ENCODE results near the gene BTRC.

BTRC gene

DNA sequence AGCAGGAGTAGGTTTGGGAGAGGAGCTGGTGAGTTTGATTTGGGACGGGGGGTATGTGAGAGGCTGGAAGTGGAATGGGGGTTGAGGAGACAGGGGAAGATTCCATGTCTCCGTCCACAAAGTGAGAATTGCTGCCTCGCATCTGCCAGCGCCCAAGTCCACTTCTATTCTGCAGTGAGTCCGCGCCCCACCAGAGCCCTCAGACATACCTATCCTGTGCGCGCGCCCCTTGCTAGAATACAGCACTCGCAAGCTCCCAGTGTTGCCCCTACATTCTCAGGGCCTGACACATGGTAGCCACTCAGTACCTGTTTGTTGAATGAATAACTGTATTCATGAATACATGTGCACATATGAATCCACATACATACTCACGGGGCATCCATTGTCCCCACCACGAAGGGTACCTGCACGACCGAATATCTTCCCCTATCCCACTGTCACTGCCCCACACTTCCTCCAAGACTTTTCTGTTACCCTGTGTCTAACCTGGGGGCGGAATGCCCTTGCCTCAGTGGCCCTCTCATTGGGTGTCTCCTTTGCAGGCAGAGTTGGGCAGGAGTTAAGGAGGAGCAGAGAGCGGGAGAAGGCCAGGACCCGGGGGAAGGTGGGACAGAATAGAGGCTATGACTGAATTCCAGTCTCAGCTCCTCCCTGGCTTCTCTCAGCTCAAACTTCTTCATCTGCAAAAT, 214.2 kb downstream of the BTRC start:
- DNase-seq = no peak

DNA sequence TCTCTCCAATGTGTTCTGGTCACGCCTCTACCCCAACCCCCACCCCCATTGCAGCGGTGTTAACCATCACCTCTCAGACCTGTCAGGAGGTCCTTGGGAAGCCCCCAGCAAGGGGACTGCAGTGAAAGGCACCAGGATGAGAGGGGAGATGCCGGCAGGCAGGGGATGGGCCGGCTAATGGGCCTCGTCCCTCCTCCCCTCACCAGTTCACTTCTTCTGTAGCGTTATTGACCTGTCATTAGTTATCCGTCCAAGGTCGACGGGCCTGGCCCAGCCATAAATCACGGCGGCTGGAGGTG, 215.3 kb downstream of the BTRC start:
- no peak for DNase-seq

DNA sequence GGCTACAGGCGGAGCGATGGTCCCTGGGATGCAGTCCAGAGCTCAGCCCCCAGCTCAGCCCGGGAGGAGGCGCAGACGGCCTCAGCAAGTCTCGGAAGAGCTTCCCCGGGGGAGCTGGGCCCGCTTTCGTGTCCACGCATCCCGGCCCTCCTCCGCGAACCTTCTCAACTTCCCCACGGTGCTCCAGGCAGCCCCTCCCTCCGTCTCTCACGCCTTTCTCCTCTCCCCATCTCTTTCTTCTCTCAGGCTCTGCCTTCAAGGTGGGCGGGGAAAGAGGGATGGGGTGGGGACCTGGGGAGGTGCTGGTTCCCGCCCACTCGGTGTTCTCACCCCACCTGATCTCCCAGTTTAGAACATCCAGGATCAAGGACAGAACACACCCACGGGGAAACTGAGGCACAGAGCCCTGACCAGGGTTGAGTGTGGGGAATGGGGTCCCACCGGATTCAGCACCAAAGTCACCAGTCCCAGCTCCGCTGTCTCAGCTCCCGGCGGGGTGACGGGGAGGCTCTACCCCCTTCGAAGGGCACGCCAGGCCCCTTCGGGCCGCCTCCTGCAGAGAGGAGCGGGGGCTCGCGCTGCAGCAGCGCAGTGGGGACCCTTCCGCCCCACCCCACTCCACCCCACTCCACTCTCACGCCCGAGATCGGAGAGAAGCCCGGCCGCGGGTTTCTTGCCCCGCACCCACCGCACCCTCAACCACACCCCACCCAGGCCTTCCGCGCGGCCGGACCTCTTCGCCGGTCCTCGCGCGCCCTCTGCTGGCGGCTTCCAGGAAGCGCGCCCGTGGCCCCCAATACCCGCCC, 215.9 kb downstream of the BTRC start:
- DNase-seq = peak in 10 of 14 donors; percentile 24 to 74 (median 56)

DNA sequence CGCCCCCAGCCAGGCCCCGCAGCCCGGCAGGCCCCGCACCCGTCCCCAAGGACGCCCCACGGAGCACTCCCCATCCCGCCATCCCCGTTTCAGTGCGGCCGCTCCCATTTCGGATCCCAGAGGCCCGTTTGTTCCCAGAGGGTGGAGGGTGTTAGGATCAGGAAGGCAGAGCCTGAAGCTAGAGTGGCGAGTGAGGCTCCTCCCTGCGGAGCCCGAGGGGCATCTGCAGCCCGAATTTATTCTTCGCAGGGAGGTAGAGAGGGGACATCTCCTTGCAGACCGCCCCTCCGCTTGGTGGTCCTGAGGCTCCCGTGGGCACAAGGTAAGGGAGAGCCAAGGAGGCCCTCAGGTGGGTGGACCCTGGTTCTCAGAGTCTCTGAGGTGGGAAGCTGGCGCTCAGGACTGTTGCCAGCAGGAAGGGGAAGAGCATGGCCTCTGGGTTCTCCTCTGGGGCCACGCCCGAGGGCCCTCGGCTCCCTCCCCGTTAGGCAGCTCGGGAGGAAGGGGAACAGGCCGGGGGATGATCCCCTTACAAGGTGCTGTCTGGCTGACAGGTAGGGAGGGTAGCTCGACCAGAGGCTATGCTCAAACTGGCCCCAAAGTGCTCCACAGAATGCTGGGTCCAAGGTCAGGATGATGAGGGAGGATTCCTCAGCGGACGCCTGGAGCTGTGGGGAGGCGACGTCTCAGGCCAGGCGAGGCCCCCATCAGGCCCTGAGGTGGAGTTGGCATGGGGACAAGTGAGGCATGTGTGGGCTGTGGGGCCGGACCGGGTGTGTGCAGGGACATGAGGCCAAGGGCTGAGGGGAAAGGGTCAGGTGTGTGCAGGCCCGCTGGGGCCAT, 216.7 kb downstream of the BTRC start:
- DNase-seq = peak in 6 of 14 donors; percentile 19 to 57 (median 38)

DNA sequence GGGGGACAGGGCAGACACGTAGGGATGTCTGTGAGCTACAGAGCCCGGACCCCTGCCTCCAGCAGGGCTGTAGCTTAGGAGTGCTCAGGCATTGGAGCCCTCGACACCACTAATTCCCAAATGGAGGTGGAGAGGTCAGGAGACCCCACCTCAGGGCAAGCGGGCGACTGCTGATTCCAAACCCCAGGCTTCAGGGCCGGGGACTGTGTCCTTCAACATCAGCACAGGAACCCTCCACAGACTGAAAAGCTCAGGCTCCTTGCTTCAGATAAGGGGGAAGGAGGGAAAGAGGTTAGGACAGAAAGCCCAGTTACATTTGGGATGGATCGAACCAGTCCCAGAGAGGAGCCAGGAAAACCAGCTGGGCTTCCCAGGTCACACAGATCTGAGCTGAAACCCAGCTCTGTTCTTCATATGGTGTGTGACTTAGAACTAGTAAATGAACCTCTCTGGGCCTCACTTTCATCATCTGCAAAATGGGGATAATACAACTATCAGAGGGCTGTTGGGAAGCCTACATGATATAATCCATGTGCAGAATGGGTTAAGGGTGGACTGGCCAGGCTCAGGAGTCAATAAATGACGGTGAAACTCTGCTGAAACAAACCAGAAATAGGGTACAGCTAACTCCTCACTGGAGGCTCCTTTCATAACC, 217.4 kb downstream of the BTRC start:
- no peak for DNase-seq

DNA sequence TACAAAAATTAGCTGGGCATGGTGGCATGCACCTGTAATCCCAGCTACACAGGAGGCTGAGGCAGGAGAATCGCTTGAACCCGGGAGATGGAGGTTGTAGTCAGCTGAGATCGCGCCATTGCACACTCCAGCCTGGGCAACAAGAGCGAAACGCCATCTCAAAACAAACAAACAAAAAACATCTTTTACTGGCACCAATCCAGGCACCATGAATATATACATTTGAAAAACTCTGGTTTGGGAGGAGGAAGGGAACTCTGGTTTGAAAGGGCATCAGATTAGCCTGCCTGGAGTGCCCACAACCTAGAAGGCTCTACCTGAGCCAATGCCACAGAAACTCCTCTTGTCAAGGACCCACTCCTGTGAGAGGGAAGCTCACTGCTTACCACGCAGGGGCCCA, 218.2 kb downstream of the BTRC start:
- DNase-seq = no peak

DNA sequence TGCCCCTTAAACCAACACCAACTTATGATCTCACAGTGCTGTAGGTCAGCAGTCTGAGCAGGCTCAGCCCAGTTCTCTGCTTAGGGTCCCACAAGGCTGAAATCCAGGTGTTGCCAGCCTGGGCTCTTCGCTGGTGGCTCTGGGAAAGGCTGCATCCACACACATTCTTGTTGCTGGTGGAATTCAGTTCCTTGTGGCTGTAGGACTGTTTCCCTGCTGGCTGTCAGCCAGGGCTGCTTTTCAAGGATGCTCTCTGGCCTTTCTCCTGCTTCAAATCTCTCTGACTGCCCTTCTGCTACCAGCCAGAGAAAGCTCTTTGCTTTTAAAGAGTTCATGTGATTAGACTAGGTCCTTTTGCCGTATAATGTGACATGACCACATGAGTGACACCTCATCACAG, 218.8 kb downstream of the BTRC start:
- no peak for DNase-seq

DNA sequence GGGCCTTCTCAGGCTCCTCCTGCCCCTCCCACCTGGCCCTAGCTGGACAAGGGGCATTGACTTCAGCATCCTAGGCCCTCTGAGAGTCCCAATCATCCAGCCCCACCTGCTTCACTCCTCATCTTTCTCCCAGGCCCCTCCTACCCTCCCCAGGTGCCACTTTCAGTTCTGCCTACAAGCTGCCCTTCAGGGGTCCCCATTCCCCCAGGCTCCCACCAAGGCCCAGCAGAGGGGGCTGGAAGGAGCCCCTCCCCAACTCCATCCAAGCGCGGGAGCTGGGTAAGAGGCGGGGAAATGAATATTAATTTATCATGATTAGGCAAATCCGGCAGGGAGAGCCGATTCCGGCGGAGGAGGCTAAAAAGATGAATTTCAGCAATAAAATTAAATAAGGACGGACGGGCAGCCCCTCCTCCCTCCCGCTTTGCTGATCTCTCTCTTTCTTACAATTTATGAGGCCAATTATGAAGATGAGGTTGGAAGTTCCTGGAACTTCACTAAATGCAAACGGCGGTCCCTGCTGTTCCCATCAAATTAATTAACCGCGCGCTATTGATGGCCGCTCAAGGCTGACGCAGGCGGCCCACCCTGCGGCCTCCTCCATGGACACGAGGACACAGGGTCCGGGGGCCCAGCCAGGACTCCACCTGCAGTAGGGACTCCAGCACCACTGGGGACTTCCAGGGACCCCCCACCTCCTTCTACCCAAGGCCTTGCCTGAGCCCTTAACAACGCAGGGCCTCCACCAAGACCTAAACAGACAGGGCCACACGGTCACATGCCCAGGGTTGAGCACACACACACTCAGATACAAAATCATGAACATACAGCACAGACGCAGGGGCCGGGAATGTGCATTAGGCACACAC, 220.2 kb downstream of the BTRC start:
- DNase-seq = no peak

DNA sequence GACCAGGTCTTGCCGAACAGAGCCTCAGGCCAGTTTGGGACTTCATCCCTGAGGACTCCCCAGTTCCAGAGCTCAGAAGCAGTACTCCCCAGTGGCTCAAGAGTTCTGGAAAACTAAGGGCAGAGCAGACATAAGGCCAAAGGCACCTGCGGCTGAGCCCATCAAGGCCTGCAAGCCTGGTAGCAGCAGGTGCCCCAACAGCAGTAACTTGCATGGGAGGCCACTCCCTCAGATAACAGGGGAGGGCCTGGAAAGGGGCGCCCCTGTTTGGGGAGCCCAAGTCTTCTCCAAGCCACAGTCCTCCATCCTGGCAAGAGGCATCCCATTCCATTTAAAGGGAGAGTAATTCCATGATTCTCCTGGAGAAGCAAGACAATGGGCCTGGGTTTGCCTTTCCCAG, 221.1 kb downstream of the BTRC start:
- DNase-seq = no peak

DNA sequence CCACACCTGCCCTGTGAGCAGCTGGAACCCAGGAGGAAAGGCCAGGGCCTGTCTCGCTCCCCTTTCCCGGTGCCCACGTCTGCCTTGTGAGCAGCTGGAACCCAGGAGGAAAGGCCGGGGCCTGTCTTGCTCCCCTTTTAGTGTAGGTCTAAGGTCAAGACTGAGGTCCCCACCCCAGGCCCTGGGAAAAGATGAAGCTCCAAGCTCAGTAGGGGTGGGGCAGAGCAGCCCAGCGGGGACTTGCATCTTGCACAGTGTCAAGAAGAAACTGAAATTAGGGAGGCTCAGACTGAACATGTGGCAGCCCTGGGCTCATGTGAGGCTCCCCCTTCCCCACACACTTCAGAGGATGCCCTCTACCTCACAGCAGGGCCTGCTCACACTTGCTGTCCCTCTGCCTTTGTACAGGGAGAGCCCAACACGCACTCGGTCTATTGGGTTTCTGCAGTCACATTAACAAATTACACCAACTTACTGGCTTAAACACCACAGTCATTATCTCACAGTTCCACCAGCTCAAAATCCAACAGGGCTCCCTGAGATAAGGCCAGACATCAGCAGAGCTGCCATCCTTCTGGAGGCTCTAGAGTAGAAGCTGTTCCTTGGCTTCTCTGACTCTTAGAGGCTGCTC, 221.7 kb downstream of the BTRC start:
- DNase-seq = no peak

DNA sequence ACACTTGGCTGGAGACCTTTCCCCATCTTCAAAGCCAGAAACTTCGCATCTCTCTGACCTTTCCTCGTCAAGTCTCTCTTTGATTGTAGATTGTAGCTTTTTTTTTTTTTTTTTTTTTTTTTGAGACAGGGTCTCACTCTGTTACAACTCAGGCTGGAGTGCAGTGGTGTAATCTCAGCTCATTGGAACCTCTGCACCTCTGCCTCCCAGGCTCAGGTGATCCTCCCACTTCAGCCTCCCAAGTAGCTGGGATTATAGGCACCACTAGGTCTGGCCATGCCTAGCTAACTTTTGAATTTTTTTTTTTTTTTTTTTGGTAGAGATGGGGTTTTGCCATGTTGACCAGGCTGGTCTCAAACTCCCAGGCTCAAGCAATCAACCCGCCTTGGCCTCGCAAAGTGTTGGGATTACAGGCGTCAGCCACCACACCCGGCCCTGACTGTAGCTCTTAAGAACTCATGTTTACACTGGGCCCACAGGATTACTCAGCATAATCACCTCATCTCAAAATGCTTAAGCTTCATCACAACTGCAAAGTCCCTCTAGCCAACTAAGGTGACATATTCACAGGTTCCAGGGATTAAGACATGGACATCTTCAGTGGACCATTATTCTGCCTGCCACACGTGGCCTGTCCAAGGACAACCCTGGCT, 222.4 kb downstream of the BTRC start:
- no peak for DNase-seq

DNA sequence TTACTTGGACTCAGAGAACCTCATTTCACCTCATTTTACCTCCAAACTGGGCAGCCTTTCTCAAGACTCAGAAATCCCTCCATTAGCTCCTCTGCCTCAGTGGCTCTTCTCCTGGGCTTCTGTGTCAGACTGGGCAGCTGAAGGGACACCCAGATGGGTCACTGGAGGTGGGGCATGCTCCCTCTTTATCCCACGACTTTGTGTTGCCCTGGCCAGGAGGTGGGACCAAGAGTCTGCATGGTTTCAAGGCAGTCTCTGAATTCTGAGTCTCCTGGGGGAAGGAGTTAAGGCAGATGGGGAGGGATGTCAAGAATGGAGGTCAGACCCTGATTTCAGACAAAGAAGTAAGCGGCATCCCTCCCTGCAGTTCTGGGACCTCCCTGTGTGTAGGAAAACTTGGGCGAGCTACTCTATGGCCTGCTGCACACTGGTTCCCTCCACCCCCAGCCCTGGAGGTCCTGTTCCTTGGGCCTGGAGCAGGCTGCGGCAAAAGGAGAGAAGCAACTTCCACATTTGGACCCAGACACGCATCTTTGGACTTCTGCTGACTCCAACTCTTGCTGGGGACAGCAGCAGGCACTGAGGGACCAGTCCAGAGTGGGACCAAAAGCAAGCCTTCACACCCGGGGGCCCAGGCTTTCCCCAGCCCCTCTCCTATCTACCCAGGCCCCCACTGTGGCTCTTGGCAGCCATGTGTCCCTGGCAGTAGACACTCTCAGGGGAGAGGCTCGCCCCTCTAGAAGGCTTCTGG, 223.3 kb downstream of the BTRC start:
- no peak for DNase-seq

DNA sequence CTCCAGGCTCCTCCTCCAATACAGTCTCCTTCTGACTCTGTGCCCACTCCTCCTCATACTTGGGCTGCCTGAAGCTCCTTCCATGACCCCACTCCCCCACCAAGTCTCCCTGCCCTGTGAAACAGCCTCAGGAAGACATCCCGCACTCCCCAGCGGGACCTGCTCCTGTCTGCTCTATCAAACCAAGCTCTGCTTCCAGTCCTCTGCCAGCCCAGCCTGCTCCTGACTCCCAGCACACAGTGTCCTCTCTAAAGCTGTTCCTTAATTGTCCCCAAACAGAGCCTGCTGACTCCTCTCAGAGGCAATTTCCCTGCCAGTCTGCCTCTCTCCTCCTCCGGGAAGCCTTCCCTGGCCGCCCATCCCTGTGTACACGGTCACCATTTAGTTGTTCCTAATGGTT, 224.2 kb downstream of the BTRC start:
- DNase-seq = no peak

DNA sequence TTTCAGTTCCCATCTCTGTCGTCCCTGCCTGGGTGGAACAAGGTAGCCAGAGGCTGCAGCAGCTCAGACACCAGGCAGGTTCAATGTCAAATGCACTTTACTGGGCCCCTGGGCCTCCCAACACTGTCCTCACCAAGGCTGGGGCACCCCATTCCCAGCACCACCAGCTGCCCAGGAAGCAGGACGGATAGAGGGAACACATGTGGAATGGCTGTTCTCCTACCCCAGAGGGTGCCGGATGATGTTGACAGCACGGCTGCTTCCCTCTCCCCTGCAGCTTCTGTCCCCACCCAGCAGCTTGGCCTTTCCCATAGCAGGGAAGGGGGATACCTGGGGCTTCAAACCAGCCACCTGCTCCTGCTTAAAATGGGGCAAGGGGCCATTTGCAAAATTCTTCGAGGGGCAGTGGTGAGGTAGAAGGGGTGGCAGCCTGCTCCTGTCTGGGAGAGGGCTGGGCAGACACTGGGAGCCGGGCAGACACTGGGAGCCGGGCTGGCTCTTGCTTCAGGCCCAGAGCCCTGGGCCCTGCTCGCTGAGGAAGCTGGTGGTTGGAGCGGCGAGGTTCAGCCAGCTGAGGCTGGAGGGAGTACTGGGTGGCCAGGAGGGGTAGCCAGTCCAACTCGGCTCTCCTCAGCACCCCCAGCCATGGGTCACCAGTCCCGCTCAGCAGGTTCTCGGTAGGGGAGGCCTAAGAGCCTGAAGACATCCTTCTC, 225.0 kb downstream of the BTRC start:
- DNase-seq = no peak

DNA sequence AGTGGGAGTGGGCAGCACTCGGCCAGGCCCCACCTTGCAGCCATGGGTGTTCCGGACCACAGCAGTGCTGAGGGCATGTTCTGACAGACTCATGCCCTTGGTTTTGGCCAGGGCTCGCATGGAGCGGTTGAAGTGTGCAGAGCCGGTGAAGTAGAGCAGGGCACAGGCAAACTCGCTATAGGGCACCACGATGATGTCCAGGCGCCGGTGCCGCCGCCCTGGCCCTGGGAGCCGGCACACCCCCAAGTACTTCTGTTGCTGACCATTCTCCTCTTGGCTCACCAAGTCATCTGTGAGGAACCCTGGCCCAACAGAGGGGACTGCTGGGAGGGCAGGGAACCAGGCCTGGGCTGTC, 225.5 kb downstream of the BTRC start:
- DNase-seq = no peak

DNA sequence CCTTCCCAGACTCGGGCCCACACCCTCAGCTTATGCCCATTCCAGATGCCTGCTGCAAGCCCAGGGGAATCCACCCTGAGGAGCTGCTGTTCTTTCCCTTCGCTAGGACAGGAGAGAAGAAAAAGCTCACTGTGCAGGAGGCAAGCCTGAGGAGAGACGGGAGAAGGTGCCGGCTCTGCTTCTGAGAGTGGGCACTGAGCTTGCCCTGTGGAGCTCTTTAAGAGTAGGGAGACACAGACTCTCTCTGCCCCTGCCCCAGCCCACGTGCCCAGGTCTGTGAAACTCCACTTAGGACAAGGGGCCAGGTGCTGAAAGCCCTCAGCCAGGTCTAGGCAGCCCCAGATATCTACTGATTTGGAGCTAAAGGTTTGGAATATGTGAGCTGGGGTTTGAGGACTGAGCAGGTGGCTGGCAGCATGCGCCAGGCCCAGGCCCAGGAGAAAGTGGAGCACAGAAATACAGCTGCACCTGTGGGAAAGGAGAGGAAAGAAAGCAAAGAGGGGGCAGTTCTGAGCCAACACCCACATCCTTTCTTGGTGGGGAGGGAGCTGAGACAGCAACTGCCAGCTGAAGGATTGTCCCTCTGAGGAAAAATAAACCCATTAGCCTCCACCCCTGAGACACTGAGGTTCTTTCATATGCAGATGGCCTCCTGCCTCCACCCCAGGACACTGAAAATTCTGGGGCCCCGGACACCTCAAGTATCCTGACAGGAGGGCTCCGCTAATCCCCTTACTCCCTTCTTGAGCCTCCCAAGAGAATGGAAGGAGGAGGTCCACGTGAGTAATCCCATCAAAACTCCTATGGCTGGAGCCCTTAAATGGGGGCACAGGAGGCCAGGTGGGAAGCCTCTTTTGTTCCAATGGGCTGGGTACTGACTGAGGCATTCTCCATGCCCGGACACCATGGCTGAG, 226.8 kb downstream of the BTRC start:
- no peak for DNase-seq

DNA sequence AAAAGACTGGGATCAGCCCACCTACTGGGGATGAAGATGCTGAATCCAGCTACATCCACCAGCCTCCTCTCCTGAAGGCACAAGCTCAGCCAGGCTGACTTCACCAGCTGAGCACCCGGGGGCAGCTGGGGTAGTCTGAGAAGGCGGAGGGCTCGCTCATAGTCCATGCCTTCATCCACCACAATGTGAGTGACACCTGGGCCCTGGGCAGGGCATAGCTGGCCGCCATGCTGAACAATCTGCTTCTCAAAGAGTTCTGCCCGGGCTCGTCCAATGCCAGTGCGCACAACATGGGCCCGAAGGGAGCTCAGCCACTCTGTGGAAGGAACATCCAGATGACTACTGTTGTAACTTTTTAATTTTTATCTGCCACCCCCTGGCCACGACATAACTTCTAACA, 231.9 kb downstream of the BTRC start:
- no peak for DNase-seq
